IMR-90 (cell line): ENCODE results near the gene UQCRC1. TPM values are rescaled to one million over a fixed set of nuclear protein-coding genes. Genes with fewer than 3 reads are reported as not detected.

Experiments used
- ATAC-seq: fragments of 200-7000 bp; cut with Tn5 transposase; 2 replicates; pipeline ENCODE4 v1.9.1; 2020; ENCODE audit warnings: low read depth, mild to moderate bottlenecking, moderate library complexity
- BruUV-seq: library from RNA; stranded (reverse); fragments of 400-500 nt; replicated peaks from 2 replicates; lab custom pipeline; 2021; lab: Mats Ljungman, UMichigan
- CTCF ChIA-PET: fragments of 300-600 bp; formaldehyde crosslinking; extraction: SDS; loops from one replicate; lab custom pipeline; 2021; ENCODE audit warnings: antibody characterized with exemption; lab: Yijun Ruan, JAX
- POLR2A ChIA-PET: fragments of 300-600 bp; sonication (Branson Sonifier 250); formaldehyde crosslinking; loops from one replicate; lab custom pipeline; 2022; ENCODE audit warnings: antibody characterized with exemption; ENCODE audit not compliant: unreplicated experiment; lab: Charles Lee
- DNase-seq: peaks from one replicate; pipeline ENCODE4 v3.0.0; 2013
- H2AFZ ChIP-seq: replicated peaks from 2 replicates; pipeline ENCODE3; 2013; ENCODE audit warnings: low read length, mild to moderate bottlenecking; ENCODE audit not compliant: poor library complexity
- H2AK5ac ChIP-seq: 2 replicates; pipeline ENCODE4 v1.6.1; 2013; ENCODE audit warnings: low read depth, low read length, inconsistent platforms
- H2AK9ac ChIP-seq: replicated peaks from 2 replicates; pipeline ENCODE3; 2013; ENCODE audit warnings: mild to moderate bottlenecking, low read depth, low read length, moderate library complexity; ENCODE audit not compliant: poor library complexity
- H2BK120ac ChIP-seq: 2 replicates; pipeline ENCODE4 v1.6.1; 2013; ENCODE audit warnings: low read depth, low read length, inconsistent platforms
- H2BK15ac ChIP-seq: 3 replicates; pipeline ENCODE4 v1.6.1; 2013; ENCODE audit warnings: low read depth, low read length, inconsistent platforms
- H2BK20ac ChIP-seq: 2 replicates; pipeline ENCODE4 v1.6.1; 2013; ENCODE audit warnings: low read depth, mild to moderate bottlenecking, inconsistent platforms, low read length, moderate library complexity
- H2BK5ac ChIP-seq: 2 replicates; pipeline ENCODE4 v1.6.1; 2013; ENCODE audit warnings: mild to moderate bottlenecking, low read depth, low read length, inconsistent platforms; ENCODE audit not compliant: poor library complexity, severe bottlenecking
- H3K14ac ChIP-seq: replicated peaks from 2 replicates; pipeline ENCODE4 v1.6.1; 2013; ENCODE audit warnings: low read depth, low read length, inconsistent platforms
- H3K18ac ChIP-seq: 2 replicates; pipeline ENCODE4 v1.6.1; 2013; ENCODE audit warnings: low read depth, low read length, control low read depth
- H3K23ac ChIP-seq: 2 replicates; pipeline ENCODE4 v1.6.1; 2013; ENCODE audit warnings: low read depth, low read length, inconsistent platforms
- H3K27ac ChIP-seq: 2 replicates; pipeline ENCODE4 v1.5.1; 2013; ENCODE audit warnings: mild to moderate bottlenecking, control low read depth, low read length; ENCODE audit not compliant: insufficient read depth
- H3K27me3 ChIP-seq: 2 replicates; pipeline ENCODE4 v1.6.1; 2013; ENCODE audit warnings: low read length; ENCODE audit not compliant: control insufficient read depth, insufficient read depth
- H3K36me3 ChIP-seq: 2 replicates; pipeline ENCODE4 v1.6.1; 2013; ENCODE audit warnings: low read length, mixed read lengths; ENCODE audit not compliant: control insufficient read depth, insufficient read depth
- H3K4ac ChIP-seq: 2 replicates; pipeline ENCODE4 v1.6.1; 2013; ENCODE audit warnings: low read depth, low read length, inconsistent platforms
- H3K4me1 ChIP-seq: 2 replicates; pipeline ENCODE4 v1.6.1; 2013; ENCODE audit warnings: low read length, mixed read lengths; ENCODE audit not compliant: control insufficient read depth, insufficient read depth
- H3K4me2 ChIP-seq: 2 replicates; pipeline ENCODE4 v1.6.1; 2013; ENCODE audit warnings: low read depth, mild to moderate bottlenecking, control low read depth, low read length, moderate library complexity
- H3K4me3 ChIP-seq: 2 replicates; pipeline ENCODE4 v1.5.1; 2013; ENCODE audit warnings: low read depth, mild to moderate bottlenecking, control low read depth, low read length, moderate library complexity; ENCODE audit not compliant: insufficient read depth
- H3K56ac ChIP-seq: 2 replicates; pipeline ENCODE4 v1.6.1; 2013; ENCODE audit warnings: low read length, inconsistent platforms; ENCODE audit not compliant: insufficient read depth; ENCODE audit errors: extremely low read depth
- H3K79me1 ChIP-seq, 2 experiments: 2 replicates each; pipeline ENCODE4 v1.6.1; 2013; ENCODE audit warnings: low read length in 2 of 2, inconsistent platforms in 1 of 2, low read depth in 1 of 2
- H3K9ac ChIP-seq: 2 replicates; pipeline ENCODE4 v1.6.1; 2013; ENCODE audit warnings: low read depth, low read length, control low read depth
- H3K9me1 ChIP-seq: 2 replicates; pipeline ENCODE4 v1.6.1; 2013; ENCODE audit warnings: low read length, inconsistent platforms; ENCODE audit not compliant: insufficient read depth
- H3K9me3 ChIP-seq: 2 replicates; pipeline ENCODE4 v1.6.1; 2013; ENCODE audit warnings: low read length; ENCODE audit not compliant: control insufficient read depth, insufficient read depth
- H4K20me1 ChIP-seq: 2 replicates; pipeline ENCODE4 v1.6.1; 2013; ENCODE audit warnings: low read length, inconsistent platforms; ENCODE audit not compliant: insufficient read depth
- H4K5ac ChIP-seq: 2 replicates; pipeline ENCODE4 v1.6.1; 2013; ENCODE audit warnings: mild to moderate bottlenecking, low read depth, low read length, control low read depth
- H4K8ac ChIP-seq, 2 experiments: 2 replicates each; pipeline ENCODE4 v1.6.1; 2013; ENCODE audit warnings: low read depth in 2 of 2, low read length in 2 of 2, control low read depth in 1 of 2, inconsistent platforms in 1 of 2
- H4K91ac ChIP-seq: 2 replicates; pipeline ENCODE4 v1.6.1; 2013; ENCODE audit warnings: low read depth, low read length, inconsistent platforms; ENCODE audit not compliant: insufficient read depth
- FOS ChIP-seq: fragments of 150-350 bp; IDR thresholded peaks from 2 replicates; pipeline ENCODE4 v1.6.1; 2016; ENCODE audit warnings: low read depth, low read length
- MAZ ChIP-seq: IDR thresholded peaks from 2 replicates; pipeline ENCODE4 v1.6.1; 2012; ENCODE audit warnings: low read depth, mild to moderate bottlenecking, low read length, improper control_type of control experiment, moderate library complexity, borderline replicate concordance
- POLR2A ChIP-seq: IDR thresholded peaks from 2 replicates; pipeline ENCODE4 v1.6.1; 2012; ENCODE audit warnings: mild to moderate bottlenecking, low read depth, low read length
- RAD21 ChIP-seq: IDR thresholded peaks from 2 replicates; pipeline ENCODE4 v1.6.1; 2012; ENCODE audit warnings: low read length, improper control_type of control experiment
- SMC3 ChIP-seq: fragments of 150-350 bp; IDR thresholded peaks from 2 replicates; pipeline ENCODE4 v1.6.1; 2016; ENCODE audit warnings: low read depth, mild to moderate bottlenecking, antibody characterized with exemption, low read length, moderate library complexity
- WGBS, 2 experiments: methylation state at CpG; one replicate each; pipeline versions ENCODE4 v1.1.5 to v1.1.7; 2013; ENCODE audit warnings: missing lambda C conversion rate in 2 of 2; ENCODE audit not compliant: insufficient read length in 1 of 2; ENCODE audit errors: extremely low coverage in 2 of 2; 5-methylcytosine and 5-hydroxymethylcytosine counted together
- dilution Hi-C: fragments of 300-500 bp; cut with HindIII; formaldehyde crosslinking; loops from one replicate; pipeline ENCODE4 v1.14.3; 2018; ENCODE audit warnings: low sequenced_read_pairs; ENCODE audit not compliant: unreplicated experiment
- in situ Hi-C: fragments of 300-500 bp; cut with MboI; formaldehyde crosslinking; loops from 3 replicates; pipeline ENCODE4 v1.14.3; 2019; ENCODE audit warnings: low sequenced_read_pairs, inconsistent platforms, mixed read lengths
- intact Hi-C: fragments of 100-400 bp; cut with micrococcal nuclease; formaldehyde crosslinking; loops from 2 replicates; pipeline ENCODE4 v1.10.0; 2022
- polyA plus RNA-seq, 3 experiments: library from polyadenylated mRNA; depleted of rRNA; stranded (reverse); fragments of >200 nt; gene quantifications; 2 replicates each; pipeline ENCODE4 v1.2.3, GENCODE V29; 2012; ENCODE audit warnings: low replicate concordance in 1 of 3
- total RNA-seq: library from RNA; depleted of rRNA; stranded (reverse); fragments of >200 nt; gene quantifications from 2 replicates; pipeline ENCODE4 v1.2.3, GENCODE V29; 2012
- TF ChIP-seq, protein P1 (sequence below): fragments of 150-350 bp; IDR thresholded peaks from 2 replicates; pipeline ENCODE4 v1.6.1; 2016; ENCODE audit warnings: low read depth, mild to moderate bottlenecking, low read length, moderate library complexity, borderline replicate concordance
- TF ChIP-seq, protein P2 (sequence below): conservative IDR thresholded peaks from 2 replicates; pipeline ENCODE4 v1.5.1; 2012; ENCODE audit warnings: mild to moderate bottlenecking, low read depth, low read length, improper control_type of control experiment

Gene UQCRC1
- total and polyA plus RNA-seq, 2 of the 4 experiments (the other 2 are of a cell fraction): 474 to 1,365 TPM

GRCh38 chr3:48553361-48553760 lies 56.1 kb downstream of the UQCRC1 start:
- Histone ChIP-seq H4K5ac (no peak overlapping the region), H2AK9ac (no peak overlapping the region), H4K91ac (no peak overlapping the region), H2BK15ac (no peak overlapping the region), H4K20me1 (peaks cover 13% of the 10 kb centered on the region; the same call in 1 of the 2 replicates), H2BK120ac (no peak overlapping the region), H2BK20ac (no peak overlapping the region), H3K4ac (no peak overlapping the region), H3K4me2 (no peak overlapping the region), H3K4me1 (peaks cover 11% of the 10 kb centered on the region), H2AFZ (no peak overlapping the region), H3K36me3 (peaks cover 3% of the 10 kb centered on the region; the same call in 1 of the 2 replicates), H3K4me3 (no peak overlapping the region), H3K9me1 (peaks cover 2% of the 10 kb centered on the region; the same call in 1 of the 2 replicates), H3K27ac (no peak overlapping the region), H3K14ac (no peak overlapping the region), H2BK5ac (no peak overlapping the region), H3K27me3 (no peaks in the 10 kb centered on the region), H3K18ac (no peak overlapping the region), H3K9me3 (no peaks in the 10 kb centered on the region), H3K79me1 (peaks cover 10 to 43% of the 10 kb centered on the region in 2 experiments; a peak in 3 of 4 replicates), H3K56ac (no peak overlapping the region), H4K8ac (no peak overlapping the region), H3K23ac (no peak overlapping the region), H2AK5ac (no peak overlapping the region), H3K9ac (no peak overlapping the region)
- CTCF ChIA-PET: interaction anchor here (1.6 kb wide), 1 partner anchor 117 kb away, joined by 4 read pairs; no protein-coding TSS in a partner anchor
- in situ Hi-C loops: no loop called here
- POLR2A ChIA-PET: no interaction called here
- intact Hi-C loops: no loop called here
- dilution Hi-C loops: no loop called here
- WGBS, 2 experiments: 100% methylated on average over 2 of the region's 5 CpGs; no CpG with 5 or more reads in 1 of the 2 experiments
- DNase-seq (no peak), ATAC-seq (no peak)
- TF ChIP-seq SMC3: no peak
- TF ChIP-seq MAZ: no peak
- TF ChIP-seq FOS: no peak
- TF ChIP-seq, protein P1, sequence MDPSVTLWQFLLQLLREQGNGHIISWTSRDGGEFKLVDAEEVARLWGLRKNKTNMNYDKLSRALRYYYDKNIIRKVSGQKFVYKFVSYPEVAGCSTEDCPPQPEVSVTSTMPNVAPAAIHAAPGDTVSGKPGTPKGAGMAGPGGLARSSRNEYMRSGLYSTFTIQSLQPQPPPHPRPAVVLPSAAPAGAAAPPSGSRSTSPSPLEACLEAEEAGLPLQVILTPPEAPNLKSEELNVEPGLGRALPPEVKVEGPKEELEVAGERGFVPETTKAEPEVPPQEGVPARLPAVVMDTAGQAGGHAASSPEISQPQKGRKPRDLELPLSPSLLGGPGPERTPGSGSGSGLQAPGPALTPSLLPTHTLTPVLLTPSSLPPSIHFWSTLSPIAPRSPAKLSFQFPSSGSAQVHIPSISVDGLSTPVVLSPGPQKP: no peak
- TF ChIP-seq POLR2A: no peak
- TF ChIP-seq RAD21: no peak
- TF ChIP-seq, protein P2, sequence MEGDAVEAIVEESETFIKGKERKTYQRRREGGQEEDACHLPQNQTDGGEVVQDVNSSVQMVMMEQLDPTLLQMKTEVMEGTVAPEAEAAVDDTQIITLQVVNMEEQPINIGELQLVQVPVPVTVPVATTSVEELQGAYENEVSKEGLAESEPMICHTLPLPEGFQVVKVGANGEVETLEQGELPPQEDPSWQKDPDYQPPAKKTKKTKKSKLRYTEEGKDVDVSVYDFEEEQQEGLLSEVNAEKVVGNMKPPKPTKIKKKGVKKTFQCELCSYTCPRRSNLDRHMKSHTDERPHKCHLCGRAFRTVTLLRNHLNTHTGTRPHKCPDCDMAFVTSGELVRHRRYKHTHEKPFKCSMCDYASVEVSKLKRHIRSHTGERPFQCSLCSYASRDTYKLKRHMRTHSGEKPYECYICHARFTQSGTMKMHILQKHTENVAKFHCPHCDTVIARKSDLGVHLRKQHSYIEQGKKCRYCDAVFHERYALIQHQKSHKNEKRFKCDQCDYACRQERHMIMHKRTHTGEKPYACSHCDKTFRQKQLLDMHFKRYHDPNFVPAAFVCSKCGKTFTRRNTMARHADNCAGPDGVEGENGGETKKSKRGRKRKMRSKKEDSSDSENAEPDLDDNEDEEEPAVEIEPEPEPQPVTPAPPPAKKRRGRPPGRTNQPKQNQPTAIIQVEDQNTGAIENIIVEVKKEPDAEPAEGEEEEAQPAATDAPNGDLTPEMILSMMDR: no peak
- no TSS peak for BruUV-seq
